GM03348 (cell line): Measurements from ENCODE around the gene POU6F2.
"Not testable (repeated sequence)": the region's sequence is repeated elsewhere in the genome, so short reads cannot be mapped to it uniquely, and the experiment has no call there.

Experiments
- DNase-seq: peaks from one replicate; pipeline ENCODE4 v3.0.0; 2012; ENCODE audit warnings: low spot score

POU6F2 gene

GRCh38 chr7:38977685-38978084 is at the start of gene POU6F2:
Gene POU6F2, plus strand, starts transcription at chr7:38977909. Its CDS starts 45 bp downstream, at chr7:38977954.
- DNase-seq: no peak

GRCh38 chr7:38928506-38928905 is 49.2 kb upstream of the POU6F2 start:
- DNase-seq: no peak

GRCh38 chr7:38929460-38930171 is 48.1 kb upstream of the POU6F2 start:
- DNase-seq: no peak

- DNase-seq: peak; percentile 58
These were observed 45.1 kb upstream of the POU6F2 start for GRCh38 chr7:38932509-38933168.

GRCh38 chr7:38934051-38934450 is 43.7 kb upstream of the POU6F2 start:
- no peak for DNase-seq

- no peak for DNase-seq
These were observed 43.2 kb upstream of the POU6F2 start for GRCh38 chr7:38934536-38934935.

GRCh38 chr7:38936641-38937040 is 41.1 kb upstream of the POU6F2 start:
- DNase-seq: no peak

- no peak for DNase-seq
These were observed 39.7 kb upstream of the POU6F2 start for GRCh38 chr7:38938001-38938485.

GRCh38 chr7:38938589-38938988 is 39.1 kb upstream of the POU6F2 start:
- no peak for DNase-seq

GRCh38 chr7:38940774-38941173 is 36.9 kb upstream of the POU6F2 start:
- DNase-seq: no peak

- DNase-seq: no peak
These were observed 35.2 kb upstream of the POU6F2 start for GRCh38 chr7:38942431-38943051.

GRCh38 chr7:38947541-38947940 is 30.2 kb upstream of the POU6F2 start:
- DNase-seq: not testable (repeated sequence)

GRCh38 chr7:38950309-38950708 is 27.4 kb upstream of the POU6F2 start:
- DNase-seq: no peak

- no peak for DNase-seq
These were observed 26.5 kb upstream of the POU6F2 start for GRCh38 chr7:38951213-38951612.

- no peak for DNase-seq
These were observed 24.5 kb upstream of the POU6F2 start for GRCh38 chr7:38953227-38953626.

- DNase-seq: no peak
These were observed 23.7 kb upstream of the POU6F2 start for GRCh38 chr7:38953971-38954370.

- no peak for DNase-seq
These were observed 21.8 kb upstream of the POU6F2 start for GRCh38 chr7:38955892-38956291.

GRCh38 chr7:38962028-38962427 is 15.7 kb upstream of the POU6F2 start:
- no peak for DNase-seq

- no peak for DNase-seq
These were observed 12.8 kb upstream of the POU6F2 start for GRCh38 chr7:38964921-38965320.

- DNase-seq: no peak
These were observed 3.9 kb upstream of the POU6F2 start for GRCh38 chr7:38973760-38974159.

- no peak for DNase-seq
These were observed 1.7 kb upstream of the POU6F2 start for GRCh38 chr7:38975944-38976392.

GRCh38 chr7:38978491-38978890 is 782 bp downstream of the POU6F2 start:
- no peak for DNase-seq

GRCh38 chr7:38992203-38992602 is 14.5 kb downstream of the POU6F2 start:
- no peak for DNase-seq
